BLaER1 treated with 17β-estradiol and CSF1 and Interleukin-3, amounts not matched to agents 10 nM and 100 nM (cell line): ENCODE results near the gene OPCML.

ENCODE experiments used
- H3K27ac ChIP-seq, 11 experiments: shearing (Covaris generic); formaldehyde crosslinking; 2 replicates each; pipeline ENCODE4 v1.8.1; 2022
- H3K27me3 ChIP-seq, 11 experiments: shearing (Covaris generic); formaldehyde crosslinking; 2 replicates each; pipeline ENCODE4 v1.8.1; 2022
- H3K36me3 ChIP-seq, 11 experiments: shearing (Covaris generic); formaldehyde crosslinking; 2 replicates each; pipeline ENCODE4 v1.8.1; 2022
- H3K4me1 ChIP-seq, 10 experiments: shearing (Covaris generic); formaldehyde crosslinking; 2 replicates each; pipeline ENCODE4 v1.8.1; 2022
- H3K4me2 ChIP-seq, 11 experiments: shearing (Covaris generic); formaldehyde crosslinking; 2 replicates each; pipeline ENCODE4 v1.8.1; 2022
- H3K4me3 ChIP-seq, 10 experiments: shearing (Covaris generic); formaldehyde crosslinking; 2 replicates each; pipeline ENCODE4 v1.8.1; 2022
- H3K9ac ChIP-seq, 11 experiments: shearing (Covaris generic); formaldehyde crosslinking; 2 replicates each; pipeline ENCODE4 v1.8.1; 2022
- H3K9me3 ChIP-seq, 11 experiments: shearing (Covaris generic); formaldehyde crosslinking; replicated peaks in 1 of 11; 2 replicates each; pipeline ENCODE4 v1.8.1; 2022
- H4K20me1 ChIP-seq, 11 experiments: shearing (Covaris generic); formaldehyde crosslinking; 2 replicates each; pipeline ENCODE4 v1.8.1; 2022
- Cebpa-rat ChIP-seq, 11 experiments: shearing (Covaris generic); IDR thresholded peaks; 2 replicates each; pipeline ENCODE4 v1.8.1; 2022

The OPCML gene

GRCh38 chr11:133501643-133502539, 30.4 kb downstream of the OPCML start:
- Histone ChIP-seq H3K4me3 (no peak overlapping the region), H3K36me3 (no peaks in the 10 kb centered on the region), H4K20me1 (peaks cover 0 to 13% (median 0%) of the 10 kb centered on the region in 11 experiments; a peak in 7 of 22 replicates), H3K27ac (no peak overlapping the region), H3K4me1 (peaks cover 27 to 78% (median 55%) of the 10 kb centered on the region in 10 experiments), H3K4me2 (peak overlapping the region in 6 of 11 experiments; percentile 3 to 40 (median 16); a peak in 10 of 22 replicates), H3K9me3 (no peaks in the 10 kb centered on the region), H3K9ac (no peak overlapping the region), H3K27me3 (peaks cover 0 to 13% (median 4%) of the 10 kb centered on the region in 11 experiments; a peak in 6 of 22 replicates)
- TF ChIP-seq Cebpa-rat (IDR thresholded peaks at IDR 0.05) = no peak

GRCh38 chr11:133500936-133501335, 31.4 kb downstream of the OPCML start:
- no peak for TF ChIP-seq Cebpa-rat (IDR thresholded peaks at IDR 0.05)

GRCh38 chr11:133500435-133500834, 31.9 kb downstream of the OPCML start:
- H3K4me3 ChIP-seq = no peak overlapping the region
- H3K4me1 ChIP-seq = peaks cover 12 to 63% (median 41%) of the 10 kb centered on the region in 10 experiments
- H3K27me3 ChIP-seq = peaks cover 0 to 13% (median 4%) of the 10 kb centered on the region in 11 experiments; a peak in 6 of 22 replicates
- H3K27ac ChIP-seq = no peak overlapping the region
- TF ChIP-seq Cebpa-rat (IDR thresholded peaks at IDR 0.05) = no peak
- H3K4me2 ChIP-seq = peak overlapping the region in 5 of 11 experiments; percentile 8 to 40 (median 15); a peak in 4 of 22 replicates
- no peak overlapping the region for H3K9ac ChIP-seq
- H4K20me1 ChIP-seq = peaks cover 0 to 8% (median 0%) of the 10 kb centered on the region in 11 experiments; a peak in 4 of 22 replicates
- no peaks in the 10 kb centered on the region for H3K36me3 ChIP-seq
- no peaks in the 10 kb centered on the region for H3K9me3 ChIP-seq

More at GRCh38 chr11:133500936-133501335, 31.4 kb downstream of the OPCML start:
- no peaks in the 10 kb centered on the region for H3K9me3 ChIP-seq
- no peaks in the 10 kb centered on the region for H3K36me3 ChIP-seq
- no peak overlapping the region for H3K9ac ChIP-seq
- no peak overlapping the region for H3K27ac ChIP-seq
- H3K4me1 ChIP-seq = peaks cover 17 to 68% (median 46%) of the 10 kb centered on the region in 10 experiments
- H3K4me3 ChIP-seq = no peak overlapping the region
- H3K4me2 ChIP-seq = peak overlapping the region in 6 of 11 experiments; percentile 3 to 40 (median 16); a peak in 8 of 22 replicates
- peaks cover 0 to 13% (median 4%) of the 10 kb centered on the region in 11 experiments; a peak in 6 of 22 replicates for H3K27me3 ChIP-seq
- peaks cover 0 to 12% (median 0%) of the 10 kb centered on the region in 11 experiments; a peak in 4 of 22 replicates for H4K20me1 ChIP-seq

GRCh38 chr11:133498969-133499368, 33.3 kb downstream of the OPCML start:
- no peaks in the 10 kb centered on the region for H3K36me3 ChIP-seq
- H3K9me3 ChIP-seq = peaks cover 0 to 4% (median 0%) of the 10 kb centered on the region in 11 experiments; a peak in 1 of 22 replicates
- no peak overlapping the region for H3K4me3 ChIP-seq
- peaks cover 0 to 12% (median 4%) of the 10 kb centered on the region in 11 experiments; a peak in 5 of 22 replicates for H3K27me3 ChIP-seq
- H4K20me1 ChIP-seq = no peaks in the 10 kb centered on the region
- peaks cover 0 to 49% (median 29%) of the 10 kb centered on the region in 10 experiments; a peak in 15 of 20 replicates for H3K4me1 ChIP-seq
- H3K4me2 ChIP-seq = peak overlapping the region in 10 of 11 experiments; percentile 1 to 79 (median 68); a peak in 20 of 22 replicates
- no peak for TF ChIP-seq Cebpa-rat (IDR thresholded peaks at IDR 0.05)
- H3K9ac ChIP-seq = no peak overlapping the region
- no peak overlapping the region for H3K27ac ChIP-seq

- peaks cover 0 to 40% (median 29%) of the 10 kb centered on the region in 10 experiments; a peak in 15 of 20 replicates for H3K4me1 ChIP-seq
- no peak overlapping the region for H3K9ac ChIP-seq
- peaks cover 0 to 4% (median 0%) of the 10 kb centered on the region in 11 experiments; a peak in 1 of 22 replicates for H3K9me3 ChIP-seq
- no peaks in the 10 kb centered on the region for H3K36me3 ChIP-seq
- TF ChIP-seq Cebpa-rat (IDR thresholded peaks at IDR 0.05) = no peak
- peaks cover 0 to 2% (median 0%) of the 10 kb centered on the region in 11 experiments; a peak in 1 of 22 replicates for H3K27me3 ChIP-seq
- H3K27ac ChIP-seq = no peak overlapping the region
- no peaks in the 10 kb centered on the region for H4K20me1 ChIP-seq
- peak overlapping the region in 9 of 11 experiments; percentile 29 to 79 (median 69); a peak in 18 of 22 replicates for H3K4me2 ChIP-seq
- no peak overlapping the region for H3K4me3 ChIP-seq
Observed at GRCh38 chr11:133497477-133498140, 34.7 kb downstream of the OPCML start.

GRCh38 chr11:133492895-133493294, 39.4 kb downstream of the OPCML start:
- no peak overlapping the region for H3K4me3 ChIP-seq
- H3K4me1 ChIP-seq = peaks cover 0 to 7% (median 4%) of the 10 kb centered on the region in 10 experiments; a peak in 14 of 20 replicates
- H3K27ac ChIP-seq = no peak overlapping the region
- no peak for TF ChIP-seq Cebpa-rat (IDR thresholded peaks at IDR 0.05)
- no peaks in the 10 kb centered on the region for H3K27me3 ChIP-seq
- H4K20me1 ChIP-seq = no peaks in the 10 kb centered on the region
- no peak overlapping the region for H3K4me2 ChIP-seq
- H3K9me3 ChIP-seq = peaks cover 0 to 4% (median 0%) of the 10 kb centered on the region in 11 experiments; a peak in 1 of 22 replicates
- H3K9ac ChIP-seq = no peak overlapping the region
- no peaks in the 10 kb centered on the region for H3K36me3 ChIP-seq

- Histone ChIP-seq H3K9ac (no peak overlapping the region), H3K27ac (no peak overlapping the region), H3K4me2 (no peak overlapping the region), H3K9me3 (peaks cover 0 to 4% (median 0%) of the 10 kb centered on the region in 11 experiments; a peak in 1 of 22 replicates), H3K4me1 (no peaks in the 10 kb centered on the region), H3K4me3 (no peak overlapping the region), H3K27me3 (no peaks in the 10 kb centered on the region), H4K20me1 (no peaks in the 10 kb centered on the region), H3K36me3 (no peaks in the 10 kb centered on the region)
- no peak for TF ChIP-seq Cebpa-rat (IDR thresholded peaks at IDR 0.05)
Observed at GRCh38 chr11:133491680-133492383, 40.5 kb downstream of the OPCML start.

GRCh38 chr11:133480722-133481121, 51.6 kb downstream of the OPCML start:
- H3K36me3 ChIP-seq = no peaks in the 10 kb centered on the region
- peaks cover 0 to 5% (median 0%) of the 10 kb centered on the region in 11 experiments; a peak in 2 of 22 replicates for H3K9me3 ChIP-seq
- no peak overlapping the region for H3K27ac ChIP-seq
- H3K4me1 ChIP-seq = no peaks in the 10 kb centered on the region
- no peak overlapping the region for H3K4me3 ChIP-seq
- no peaks in the 10 kb centered on the region for H4K20me1 ChIP-seq
- H3K27me3 ChIP-seq = no peaks in the 10 kb centered on the region
- H3K9ac ChIP-seq = no peak overlapping the region
- H3K4me2 ChIP-seq = no peak overlapping the region
- no peak for TF ChIP-seq Cebpa-rat (IDR thresholded peaks at IDR 0.05)
